HG02938 (cell line): ENCODE results near the gene SLC12A8.
A peak's percentile ranks its signal among the peaks of the same experiment; 100 is the strongest.

Experiments
- ATAC-seq: cut with Tn5 transposase; IDR thresholded peaks from one replicate; pipeline ENCODE4 v1.9.1; 2021; ENCODE audit warnings: mild to moderate bottlenecking, moderate library complexity; ENCODE audit not compliant: unreplicated experiment

Gene SLC12A8

DNA sequence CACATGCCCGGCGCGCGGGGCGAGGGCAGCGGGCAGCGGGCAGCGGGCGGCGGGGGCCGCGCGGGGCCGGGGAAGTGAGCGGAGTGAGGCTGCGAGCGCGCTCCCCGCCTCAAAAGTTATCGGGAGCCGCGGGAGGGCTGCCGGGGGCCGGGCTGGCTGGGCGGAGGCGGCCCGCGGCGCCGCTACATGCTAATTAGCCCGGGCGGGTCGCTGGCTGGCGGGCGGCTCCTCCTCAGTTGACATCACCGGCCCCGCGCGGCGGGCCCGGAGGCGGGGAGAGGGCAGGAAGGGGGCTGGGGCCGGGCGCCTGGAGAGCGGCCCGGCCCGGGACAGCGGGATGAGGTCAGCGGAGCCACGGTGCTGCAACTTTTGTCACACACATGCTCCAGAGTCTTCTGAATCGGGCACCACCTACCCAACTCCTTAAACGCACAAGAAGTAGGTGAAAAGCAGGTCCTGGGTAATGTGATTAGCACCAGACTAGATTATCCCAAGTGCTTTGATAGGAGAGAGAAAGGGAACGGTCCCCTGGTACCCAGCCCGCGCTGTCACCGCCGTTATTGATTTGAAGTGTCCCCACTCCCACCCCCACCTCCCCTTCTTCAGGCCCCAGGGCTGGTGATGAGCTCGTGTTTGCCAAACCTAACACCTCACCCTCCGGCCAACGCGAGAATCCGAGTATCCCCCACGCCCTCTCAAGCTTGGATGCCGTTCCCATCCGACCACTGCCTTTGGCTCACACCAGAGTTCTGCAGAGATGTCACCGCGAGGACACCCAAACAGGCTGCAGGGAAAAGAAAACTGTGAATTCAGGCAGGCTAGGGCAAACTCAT lies 156.4 kb downstream of the SLC12A8 start, which contains the start of gene HEG1:
HEG1 (minus strand) TSS at position 85 of the 833 bp plus-strand sequence. CDS start 107 bp downstream, outside the sequence.
- no peak for ATAC-seq

DNA sequence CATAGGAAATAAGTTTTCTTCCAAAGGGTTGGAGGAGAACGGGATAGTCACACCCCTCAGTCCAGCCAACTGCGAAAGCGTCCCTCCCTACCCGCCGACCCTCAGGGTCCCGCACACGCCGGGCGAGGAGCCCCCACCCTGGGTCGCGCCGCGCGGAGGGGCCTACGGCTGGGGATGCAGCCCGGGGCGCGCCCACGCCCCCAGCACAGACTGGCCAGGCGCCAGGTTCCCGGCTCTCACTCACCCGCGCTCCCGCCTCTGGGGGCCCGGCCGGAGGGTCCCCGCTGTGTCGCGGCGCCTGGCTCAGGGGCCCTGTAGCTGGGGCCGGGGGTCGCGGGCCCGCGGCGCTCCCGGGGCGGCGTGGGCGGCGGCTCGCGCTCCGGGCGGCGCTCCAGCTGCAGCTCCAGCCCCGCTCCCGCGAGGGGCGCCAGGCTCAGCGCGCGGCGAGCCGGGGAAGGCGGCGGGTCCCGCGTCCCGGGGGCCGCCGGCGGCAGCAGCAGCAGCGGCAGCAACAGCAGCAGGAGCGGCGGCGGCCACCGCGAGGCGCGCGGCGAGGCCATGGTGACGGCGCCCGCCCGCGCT lies 157.1 kb downstream of the SLC12A8 start:
- no peak for ATAC-seq

DNA sequence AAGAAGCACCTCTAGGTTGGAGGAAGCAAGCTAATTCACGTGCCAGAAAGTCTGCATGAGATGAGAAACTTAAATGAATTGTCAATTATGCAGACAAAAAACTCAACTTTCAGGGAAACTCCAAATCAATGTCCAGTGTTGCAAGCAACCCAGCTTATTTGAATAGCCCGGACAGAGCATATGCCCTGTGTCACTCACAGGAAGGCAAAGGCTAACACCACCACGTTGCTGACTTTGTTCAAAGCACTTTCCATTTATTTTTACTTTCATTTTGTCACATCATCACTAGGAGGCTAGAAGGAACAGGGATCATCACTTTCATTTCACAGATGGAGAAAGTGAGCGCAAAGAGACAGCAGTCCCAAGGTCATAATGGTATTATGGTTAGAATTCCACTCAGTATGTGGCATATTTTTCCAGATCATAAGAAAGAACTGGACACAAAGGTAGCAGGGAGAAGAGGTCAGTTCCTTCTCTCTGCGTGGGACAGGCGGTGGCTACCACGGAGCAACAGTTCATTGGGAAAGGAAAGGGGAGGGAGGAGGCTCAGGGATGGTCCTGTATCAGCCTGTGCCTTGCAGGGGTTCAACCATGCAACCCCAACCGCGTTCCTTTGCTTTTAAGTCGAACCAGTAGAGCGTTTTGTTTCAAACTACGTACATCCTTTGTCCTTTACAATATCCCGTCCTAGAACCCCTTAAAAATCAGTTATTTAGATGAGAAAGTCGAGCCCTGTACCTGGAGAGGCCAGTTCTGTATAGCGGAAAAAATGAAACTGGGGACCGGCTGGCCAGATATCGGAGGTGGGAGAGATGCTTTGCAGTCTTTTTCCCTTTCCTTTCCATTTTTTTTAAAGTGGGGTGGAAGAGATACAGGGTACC lies 157.9 kb downstream of the SLC12A8 start:
- ATAC-seq: peak; percentile 47

DNA sequence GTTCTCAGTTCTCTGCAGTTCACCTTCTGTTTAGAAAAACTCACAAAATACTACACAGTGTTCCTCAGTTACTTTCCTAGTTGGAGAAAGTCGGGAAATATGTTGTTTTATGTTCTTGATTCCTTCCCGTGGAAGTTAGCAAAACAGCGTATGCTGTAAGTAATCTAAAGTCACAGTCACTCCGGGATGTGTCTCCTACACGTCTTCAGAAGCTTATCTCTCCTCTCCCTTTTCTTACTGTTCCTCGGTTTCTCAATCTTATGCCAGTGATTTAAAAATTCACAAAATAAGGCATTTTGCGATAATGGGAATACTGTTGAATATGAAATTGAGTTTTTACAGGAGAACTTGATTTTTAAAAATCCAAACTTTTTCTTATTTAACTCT lies 158.5 kb downstream of the SLC12A8 start:
- ATAC-seq: no peak

DNA sequence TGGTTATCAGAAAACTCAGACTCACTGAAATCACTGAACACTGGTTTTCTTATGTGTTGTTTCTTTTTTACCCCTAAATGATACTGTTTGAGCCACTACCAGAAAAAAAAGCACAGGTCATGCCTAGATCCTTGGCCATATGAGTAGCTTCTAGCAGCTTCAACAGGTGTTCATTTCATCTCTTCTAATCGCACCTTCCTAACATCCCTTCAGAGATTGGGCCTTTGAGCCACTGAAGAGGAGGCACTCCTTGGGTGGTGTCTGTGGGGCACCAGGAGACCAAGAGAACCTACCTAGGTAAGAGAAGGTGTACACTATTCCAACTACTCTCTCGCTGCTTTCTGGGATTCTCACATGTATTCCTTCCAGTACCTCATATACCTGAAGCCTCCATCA lies 159.2 kb downstream of the SLC12A8 start:
- ATAC-seq: no peak

DNA sequence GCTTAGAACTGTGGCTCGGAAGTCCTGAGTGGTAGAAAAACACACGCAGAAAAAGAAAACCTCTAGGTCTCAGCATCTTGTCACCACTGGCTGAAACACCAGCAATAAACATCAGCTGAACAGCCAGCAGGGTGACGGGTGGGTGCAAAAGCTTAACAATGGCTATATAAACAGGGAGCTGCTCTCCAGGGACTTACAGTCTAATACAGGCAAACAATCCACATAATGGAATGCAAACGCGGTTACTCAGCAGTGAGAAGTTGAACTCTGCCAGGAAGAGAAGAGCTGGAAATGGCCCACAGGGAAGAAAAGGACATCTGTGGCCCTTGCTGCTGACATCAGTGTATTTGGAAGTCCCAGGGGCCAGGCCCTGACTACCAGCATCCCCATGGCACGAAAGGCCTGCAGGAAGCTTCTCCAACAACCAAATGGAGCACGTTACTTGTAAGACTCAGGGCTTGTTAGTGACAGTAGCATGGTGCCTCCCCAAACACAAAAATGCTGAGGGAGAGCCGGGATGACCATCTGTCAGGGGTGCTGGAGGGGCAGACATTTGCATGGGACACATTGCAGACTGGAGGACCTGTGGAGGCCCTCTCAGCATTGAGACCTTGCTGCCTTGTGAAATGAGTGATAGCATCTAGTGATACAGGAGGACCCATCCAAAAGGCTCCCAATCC lies 159.8 kb downstream of the SLC12A8 start:
- ATAC-seq: no peak

DNA sequence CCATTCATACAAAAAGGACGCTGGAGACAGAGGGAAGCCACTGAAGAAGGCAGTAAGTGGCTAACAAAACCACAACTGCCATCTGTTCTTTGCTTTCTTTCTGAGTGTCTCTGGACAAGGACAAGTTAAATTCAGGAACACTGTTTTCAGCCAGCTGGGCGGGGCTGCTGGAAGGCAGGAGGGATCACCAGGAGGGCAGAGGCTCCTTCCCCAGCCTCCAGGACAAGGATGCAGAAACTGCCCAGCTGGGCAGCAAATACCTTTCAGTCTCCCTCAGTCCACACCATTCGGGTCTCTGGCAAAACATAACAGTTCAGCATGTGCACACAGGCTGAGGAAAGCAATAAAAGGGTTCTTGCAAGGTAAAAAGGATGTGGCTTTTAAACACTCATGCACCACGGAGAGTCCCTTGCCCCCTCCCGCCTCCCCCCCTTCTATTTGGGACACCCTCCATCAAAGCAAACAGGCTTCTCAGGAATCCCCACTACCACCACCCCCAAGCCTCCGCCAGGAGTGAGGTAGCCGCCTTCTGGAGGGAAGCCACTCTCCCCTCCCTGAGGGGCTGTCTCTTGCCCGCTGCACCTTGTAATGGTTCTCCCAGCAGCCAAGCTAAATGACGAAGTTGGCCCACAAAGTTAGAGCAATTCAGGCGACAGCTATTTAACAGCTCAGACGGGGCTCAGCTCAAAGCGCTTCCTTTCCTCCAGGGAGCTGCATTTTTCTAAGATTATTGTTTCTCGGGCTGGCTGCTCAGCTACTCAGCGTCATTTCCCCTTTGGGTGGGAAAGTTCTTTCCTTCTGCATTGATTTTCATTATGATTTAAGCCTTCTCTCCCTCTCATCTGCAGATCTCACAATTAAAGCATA lies 160.6 kb downstream of the SLC12A8 start:
- ATAC-seq: no peak

DNA sequence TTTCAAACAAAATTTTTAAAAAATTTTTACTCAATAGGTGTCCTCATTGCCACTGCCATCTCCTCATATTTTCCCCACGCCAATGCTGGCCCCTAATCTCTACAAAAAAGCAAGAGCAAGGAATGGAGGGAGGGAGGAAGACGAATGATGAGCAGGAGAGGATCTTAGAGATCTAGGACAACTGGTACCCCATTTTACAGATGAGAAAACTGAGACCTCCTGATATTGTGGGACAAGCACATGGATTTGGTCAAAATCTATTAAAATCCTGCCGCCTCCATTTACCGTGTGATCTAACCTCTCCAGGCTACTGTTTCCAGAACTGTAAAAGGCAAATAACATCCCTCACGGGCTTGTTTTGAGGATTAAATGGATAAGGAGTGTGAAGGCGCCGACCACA lies 161.3 kb downstream of the SLC12A8 start:
- ATAC-seq: no peak

DNA sequence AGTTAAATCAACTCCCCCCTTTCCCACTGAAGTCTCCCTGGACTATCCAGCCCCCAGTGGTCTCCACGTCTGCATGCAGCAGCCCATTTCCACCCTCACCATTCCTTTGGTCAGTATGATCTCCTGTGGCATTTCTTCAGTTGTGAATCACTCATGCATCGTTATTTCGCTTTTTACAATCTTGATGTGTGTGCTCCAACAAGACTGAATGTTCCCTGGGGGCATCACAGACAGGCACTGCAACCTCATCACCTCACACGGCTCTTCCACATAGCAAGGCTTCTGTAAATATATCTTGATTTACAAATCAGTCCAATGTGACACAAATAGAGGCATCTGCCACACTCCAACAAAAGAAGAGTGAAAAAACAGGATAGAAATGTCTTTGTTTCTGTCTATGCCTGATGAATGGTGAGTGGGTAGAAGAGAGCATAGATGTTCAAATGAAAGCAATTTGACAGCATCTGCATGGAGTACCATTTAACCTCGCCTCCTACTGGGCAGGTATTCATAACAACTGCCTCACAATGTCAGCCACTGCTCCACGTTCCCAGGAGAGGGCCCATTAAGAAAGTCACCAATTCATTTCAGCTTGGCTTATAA lies 162.0 kb downstream of the SLC12A8 start:
- ATAC-seq: no peak

DNA sequence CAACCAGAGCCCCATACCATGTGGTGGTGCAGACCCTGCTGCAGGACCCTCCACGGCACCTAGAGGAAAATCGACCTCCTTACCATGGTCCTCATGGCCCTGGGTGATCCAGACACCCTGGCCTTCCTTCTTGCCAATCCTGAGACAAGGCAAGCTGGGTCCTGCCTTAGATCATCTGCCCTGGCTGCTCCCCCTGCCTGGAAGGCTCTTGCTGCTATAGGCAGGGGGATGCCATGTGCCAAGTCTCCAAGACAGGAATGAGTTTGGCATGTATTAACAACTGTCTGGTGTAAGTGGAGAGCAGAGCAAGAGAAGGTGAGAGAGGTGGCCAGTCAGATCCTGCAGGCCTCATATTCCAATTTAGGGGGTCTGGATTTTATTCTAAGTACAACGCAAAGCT lies 164.3 kb downstream of the SLC12A8 start:
- no peak for ATAC-seq

DNA sequence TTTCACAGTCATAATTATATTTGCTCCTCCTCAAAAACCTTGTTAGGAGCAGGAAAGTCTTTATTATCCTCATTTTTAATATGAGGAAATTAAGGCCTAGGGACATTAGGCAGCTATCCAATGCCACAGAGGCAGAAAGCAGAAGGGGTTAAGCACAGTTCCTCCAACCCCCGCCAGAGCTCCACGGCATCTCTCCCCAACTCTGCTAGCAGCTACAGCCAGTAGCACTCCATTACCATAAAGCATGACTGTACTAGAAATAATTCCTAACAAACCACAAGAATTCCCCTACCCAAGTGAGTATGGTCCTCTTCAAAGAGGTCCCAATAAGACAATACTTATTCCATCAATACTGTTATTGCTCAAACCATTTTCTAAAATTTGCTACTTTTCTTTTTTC lies 166.6 kb downstream of the SLC12A8 start:
- no peak for ATAC-seq

DNA sequence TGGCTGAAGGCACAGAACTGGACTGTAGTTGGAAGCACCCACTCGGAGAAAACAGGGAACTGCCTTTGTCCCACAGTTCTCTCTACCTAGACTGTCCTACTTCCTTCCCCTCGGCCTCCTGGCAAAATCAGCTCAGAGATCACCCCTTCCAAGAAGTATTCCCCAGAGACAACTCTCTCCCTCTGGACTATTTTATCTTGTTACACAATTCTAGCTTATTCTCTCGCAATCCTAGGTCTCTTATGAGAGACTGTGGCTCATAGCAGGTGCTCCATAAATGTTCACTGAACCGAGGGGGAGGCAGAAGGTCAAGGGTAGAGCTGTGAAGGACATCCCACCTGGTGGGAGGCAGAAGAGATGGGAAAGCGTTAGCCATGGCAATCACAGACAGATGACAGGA lies 167.4 kb downstream of the SLC12A8 start:
- no peak for ATAC-seq

DNA sequence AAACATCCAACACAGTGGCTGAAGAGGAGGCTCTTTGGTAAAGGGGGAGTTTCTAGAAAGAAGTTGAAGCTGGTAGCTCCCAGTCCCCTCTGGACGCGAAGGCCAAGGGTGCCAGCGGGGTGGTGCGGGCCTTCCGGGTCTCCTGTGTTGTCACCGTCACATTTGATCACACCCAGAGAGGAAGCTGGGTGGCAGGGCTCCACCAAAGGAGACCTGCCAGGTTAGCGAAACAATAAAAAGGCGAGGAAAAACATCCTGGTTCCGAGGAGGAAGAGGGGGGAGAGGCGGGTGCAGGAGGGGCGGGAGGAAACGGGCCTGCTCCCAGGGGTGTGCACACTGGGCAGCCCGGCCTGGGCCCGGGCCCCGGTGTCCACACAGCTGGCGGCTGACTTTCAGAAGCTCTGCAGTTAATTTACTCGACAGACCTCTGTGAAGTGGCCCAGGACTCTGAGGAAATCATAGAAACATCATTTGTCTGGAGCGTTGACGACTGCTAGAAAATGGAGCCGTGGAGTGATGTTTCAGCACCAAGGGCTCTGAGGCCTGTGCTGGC lies 168.9 kb downstream of the SLC12A8 start:
- no peak for ATAC-seq

DNA sequence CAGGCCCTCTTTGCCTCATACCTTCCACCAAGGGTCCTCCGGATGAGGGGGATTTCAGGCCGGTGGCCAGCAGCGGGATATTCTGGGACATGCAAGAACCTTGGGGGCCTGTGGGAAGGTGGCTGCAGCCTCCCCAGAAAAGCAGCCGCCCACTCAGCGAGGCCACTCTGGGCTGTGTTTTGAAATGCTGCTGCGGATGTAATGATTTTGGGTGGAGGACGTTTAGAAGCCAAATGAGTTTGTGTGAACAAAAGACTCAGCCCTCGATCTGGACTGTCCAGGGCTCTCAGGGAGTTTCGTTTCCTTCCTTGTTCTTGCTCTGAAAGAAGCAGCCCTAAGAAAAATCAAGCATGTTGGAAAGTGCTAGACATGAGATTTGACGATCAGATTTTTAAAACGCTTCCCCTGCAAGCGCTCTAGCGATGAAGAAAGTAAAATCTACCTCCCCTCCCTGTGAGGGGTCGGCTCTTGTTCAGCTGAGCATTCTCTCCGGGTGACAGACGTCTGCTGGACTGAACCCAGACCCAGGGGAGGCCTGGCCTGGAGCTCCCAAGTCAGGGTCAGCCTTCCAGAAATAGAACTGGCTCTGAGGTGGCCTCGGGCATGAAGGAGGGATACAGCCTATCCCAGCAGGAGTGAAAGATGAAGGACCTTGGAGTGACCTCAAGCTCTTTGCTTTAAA lies 169.7 kb downstream of the SLC12A8 start:
- no peak for ATAC-seq

DNA sequence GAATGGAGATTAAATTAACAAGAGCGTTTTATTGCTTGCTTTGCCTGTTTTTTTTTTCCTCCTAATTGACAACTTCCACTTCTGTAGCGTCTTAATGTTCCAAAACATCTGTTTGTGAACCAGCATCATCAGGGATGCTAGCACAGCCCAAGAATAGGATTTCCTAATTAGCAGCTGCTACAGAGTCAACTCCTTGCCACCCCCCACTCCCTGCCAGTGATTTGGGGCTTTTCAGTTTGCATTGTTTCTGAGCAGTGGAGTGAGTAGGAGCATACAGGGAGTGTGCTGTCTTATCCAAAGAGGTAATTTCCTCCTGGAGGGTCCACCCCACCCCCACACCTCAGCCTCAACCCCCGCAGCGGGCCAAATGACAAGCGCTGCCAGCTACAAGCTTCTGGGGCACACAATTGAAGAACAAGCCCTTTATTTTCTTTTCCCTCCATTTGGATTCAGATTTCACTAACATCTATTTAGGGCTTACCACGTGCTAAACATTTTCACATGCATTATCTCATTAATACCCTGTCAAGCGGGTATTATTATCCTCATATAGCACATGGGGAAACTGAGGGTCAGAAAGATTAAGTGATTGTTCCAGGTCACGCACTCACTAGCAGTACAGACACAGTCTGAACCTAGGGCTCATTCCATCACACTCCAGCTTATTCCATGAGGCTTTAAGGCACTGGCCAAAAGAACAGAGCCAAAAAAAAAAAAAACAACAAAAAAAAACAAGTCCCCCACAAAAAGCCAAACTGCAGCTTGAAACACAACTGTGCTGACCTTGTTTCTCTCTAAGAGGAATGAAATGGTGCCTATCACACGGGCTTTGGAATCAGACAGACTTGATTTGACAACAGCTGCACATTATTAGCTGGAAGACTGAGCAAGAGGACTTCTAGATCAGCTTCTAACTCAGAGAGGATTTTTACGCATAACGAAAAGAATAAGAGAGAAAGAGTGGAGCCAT lies 173.1 kb downstream of the SLC12A8 start:
- ATAC-seq: no peak

DNA sequence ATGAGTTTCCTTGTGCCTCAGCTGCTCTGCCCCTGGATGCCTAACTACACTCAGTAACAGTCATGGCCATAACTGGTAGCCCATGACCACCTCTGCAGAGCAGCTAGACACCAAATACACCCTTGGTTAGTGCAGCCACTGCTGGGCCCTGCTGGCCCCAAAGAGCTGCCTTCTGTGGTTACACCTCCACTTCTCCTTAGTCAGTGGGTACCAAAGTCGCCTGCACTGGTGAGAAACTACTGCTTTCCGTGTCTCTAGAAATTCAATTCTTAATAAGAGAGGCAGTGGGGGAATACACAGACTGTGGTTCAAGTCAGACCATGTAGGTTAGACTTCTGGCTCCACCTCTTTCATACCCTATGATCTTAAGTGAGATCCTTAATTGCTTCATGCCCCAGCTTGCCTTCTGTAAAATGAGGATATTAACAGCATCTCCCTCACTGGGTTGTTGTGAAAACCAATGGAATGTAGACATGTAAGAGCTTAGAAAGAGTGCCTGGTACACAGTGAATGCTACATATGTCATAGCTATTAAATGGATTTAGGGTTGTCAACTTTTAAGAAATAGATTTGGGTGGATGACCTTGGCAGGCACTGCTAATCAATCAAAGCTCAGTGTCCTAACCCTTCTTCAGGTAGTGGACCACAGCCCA lies 174.9 kb downstream of the SLC12A8 start:
- no peak for ATAC-seq

DNA sequence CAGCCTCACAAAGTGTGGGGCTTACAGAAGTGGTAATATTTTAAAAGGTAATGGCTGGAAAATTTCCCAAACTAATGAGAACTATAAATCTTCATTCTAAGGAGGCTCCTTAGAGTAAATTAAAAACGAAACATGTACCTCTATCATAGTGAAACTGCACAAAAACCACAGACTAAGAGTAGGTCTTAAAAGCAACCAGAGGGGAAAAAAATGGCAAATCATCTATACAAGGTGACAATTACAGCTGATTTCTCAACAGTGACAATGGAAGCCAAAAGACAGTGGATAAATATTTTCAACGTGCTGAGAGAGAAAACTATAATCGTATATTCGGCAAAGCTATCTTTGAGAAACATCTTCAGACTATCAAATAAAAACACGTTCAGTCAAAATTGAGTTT lies 177.3 kb downstream of the SLC12A8 start:
- peak; percentile 85 for ATAC-seq
